Liver (tissue), 9 donors: ENCODE measurements around the gene TJP2. TPM values are rescaled to one million over a fixed set of nuclear protein-coding genes. Genes with fewer than 3 reads are reported as not detected.
A peak's percentile ranks its signal among the peaks of the same experiment; 100 is the strongest.

Experiments used
- DNase-seq: peaks from one replicate; pipeline ENCODE4 v3.0.0-alpha.2; 2017; ENCODE audit warnings: low spot score
- H3K27ac ChIP-seq, 2 donors: one replicate each; pipeline ENCODE4 v1.7.0; 2013; ENCODE audit warnings: inconsistent platforms in 2 of 2, low read length in 2 of 2, control low read depth in 1 of 2, low read depth in 1 of 2, mild to moderate bottlenecking in 1 of 2
- H3K27me3 ChIP-seq, 4 donors: one replicate each; pipeline versions ENCODE4 v1.6.1 to v1.7.0; 2013; ENCODE audit warnings: low read length in 3 of 4, inconsistent platforms in 1 of 4, mild to moderate bottlenecking in 1 of 4, moderate library complexity in 1 of 4; ENCODE audit not compliant: control insufficient read depth in 4 of 4, insufficient read depth in 4 of 4
- H3K36me3 ChIP-seq, 4 donors: one replicate each; pipeline versions ENCODE4 v1.6.1 to v1.7.0; 2013; ENCODE audit warnings: low read length in 3 of 4, mild to moderate bottlenecking in 3 of 4, low read depth in 1 of 4, moderate library complexity in 1 of 4; ENCODE audit not compliant: control insufficient read depth in 4 of 4, insufficient read depth in 3 of 4
- H3K4me1 ChIP-seq, 4 donors: one replicate each; pipeline versions ENCODE4 v1.6.1 to v1.7.0; 2013; ENCODE audit warnings: low read length in 3 of 4, mild to moderate bottlenecking in 3 of 4, moderate library complexity in 1 of 4; ENCODE audit not compliant: control insufficient read depth in 4 of 4, insufficient read depth in 4 of 4
- H3K4me3 ChIP-seq, 3 donors: one replicate each; pipeline versions ENCODE4 v1.6.1 to v1.7.0; 2013; ENCODE audit warnings: low read length in 3 of 3, control low read depth in 1 of 3, low read depth in 1 of 3, mild to moderate bottlenecking in 1 of 3
- H3K9ac ChIP-seq, 2 donors: one replicate each; pipeline ENCODE4 v1.7.0; 2013; ENCODE audit warnings: low read length in 2 of 2, mild to moderate bottlenecking in 2 of 2, moderate library complexity in 2 of 2, control low read depth in 1 of 2, low read depth in 1 of 2
- H3K9me3 ChIP-seq, 4 donors: one replicate each; pipeline versions ENCODE4 v1.6.1 to v1.7.0; 2013; ENCODE audit warnings: low read length in 3 of 4; ENCODE audit not compliant: control insufficient read depth in 4 of 4
- EGR1 ChIP-seq, 2 donors: IDR thresholded peaks; 2 replicates each; pipeline ENCODE4 v1.6.1; 2016 to 2018; ENCODE audit warnings: antibody characterized with exemption in 2 of 2, low read depth in 2 of 2
- FOXA1 ChIP-seq: IDR thresholded peaks from 2 replicates; pipeline ENCODE4 v1.6.1; 2016; ENCODE audit warnings: antibody characterized with exemption
- FOXA2 ChIP-seq: IDR thresholded peaks from 2 replicates; pipeline ENCODE4 v1.6.1; 2016; ENCODE audit warnings: antibody characterized with exemption
- GABPA ChIP-seq, 2 donors: IDR thresholded peaks in 1 of 2; conservative IDR thresholded peaks in 1 of 2; 2 replicates each; pipeline ENCODE4 v1.6.1; 2016; ENCODE audit warnings: antibody characterized with exemption in 2 of 2, mild to moderate bottlenecking in 1 of 2, moderate library complexity in 1 of 2
- HNF4A ChIP-seq, 2 donors: conservative IDR thresholded peaks; 2 replicates each; pipeline ENCODE4 v1.6.1; 2016; ENCODE audit warnings: antibody characterized with exemption in 2 of 2, mild to moderate bottlenecking in 2 of 2
- HNF4G ChIP-seq: IDR thresholded peaks from 2 replicates; pipeline ENCODE4 v1.6.1; 2016; ENCODE audit warnings: antibody characterized with exemption
- JUND ChIP-seq, 2 donors: IDR thresholded peaks; 2 replicates each; pipeline ENCODE4 v1.6.1; 2016; ENCODE audit warnings: antibody characterized with exemption in 2 of 2
- NR2F2 ChIP-seq: IDR thresholded peaks from 2 replicates; pipeline ENCODE4 v1.6.1; 2016; ENCODE audit warnings: antibody characterized with exemption
- RAD21 ChIP-seq, 2 donors: IDR thresholded peaks; 2 replicates each; pipeline ENCODE4 v1.6.1; 2016; ENCODE audit warnings: antibody characterized with exemption in 2 of 2, mild to moderate bottlenecking in 2 of 2
- REST ChIP-seq: IDR thresholded peaks from 2 replicates; pipeline ENCODE4 v1.6.1; 2016; ENCODE audit warnings: antibody characterized with exemption, mild to moderate bottlenecking
- RXRA ChIP-seq, 2 donors: IDR thresholded peaks; 2 replicates each; pipeline ENCODE4 v1.6.1; 2017 to 2018; ENCODE audit warnings: antibody characterized with exemption in 2 of 2, mild to moderate bottlenecking in 1 of 2
- SP1 ChIP-seq: IDR thresholded peaks from 2 replicates; pipeline ENCODE4 v1.6.1; 2018; ENCODE audit warnings: antibody characterized with exemption, mild to moderate bottlenecking
- TAF1 ChIP-seq: conservative IDR thresholded peaks from 2 replicates; pipeline ENCODE4 v1.6.1; 2016; ENCODE audit warnings: antibody characterized with exemption, mild to moderate bottlenecking
- YY1 ChIP-seq: IDR thresholded peaks from 2 replicates; pipeline ENCODE4 v1.6.1; 2016; ENCODE audit warnings: antibody characterized with exemption, mild to moderate bottlenecking
- ZBTB33 ChIP-seq: IDR thresholded peaks from 2 replicates; pipeline ENCODE4 v1.6.1; 2016; ENCODE audit warnings: antibody characterized with exemption
- WGBS: extraction: QIAGEN DNeasy Blood & Tissue Kit; methylation state at CpG from one replicate; pipeline ENCODE4 v1.1.7; 2013; 5-methylcytosine and 5-hydroxymethylcytosine counted together
- polyA plus RNA-seq, 2 donors: library from polyadenylated mRNA; stranded (reverse) in 1 of 2; unstranded in 1 of 2; fragments of 200-250 nt in 1 of 2; fragments of >200 nt in 1 of 2; fragmentation: Nextera tagmentation in 1 of 2; extraction: Ambion mirVana in 1 of 2; gene quantifications; one replicate each; pipeline versions ENCODE4 v1.2.1 to v1.2.3, GENCODE V29; 2013 to 2015
- total RNA-seq, 2 donors: library from RNA; depleted of rRNA; stranded (reverse); fragments of >200 nt; gene quantifications; one replicate each; pipeline ENCODE4 v1.2.3, GENCODE V29; 2014
- TF ChIP-seq, protein P1 (sequence below): IDR thresholded peaks from 2 replicates; pipeline ENCODE4 v1.6.1; 2016; ENCODE audit warnings: antibody characterized with exemption
- TF ChIP-seq, protein P2 (sequence below): fragments of 150-350 bp; IDR thresholded peaks from 2 replicates; pipeline ENCODE4 v1.5.1; 2017; ENCODE audit warnings: improper control_type of control experiment, low read depth, low read length; ENCODE audit not compliant: missing input control
- TF ChIP-seq, protein P3 (sequence below): IDR thresholded peaks from 2 replicates; pipeline ENCODE4 v1.6.1; 2016; ENCODE audit warnings: antibody characterized with exemption
- donor health status: healthy.
- donor health status: healthy.
- donor health status: healthy.
- donor health status: healthy.
- donor health status: healthy.

Gene TJP2
- total and polyA plus RNA-seq, 4 donors, result 23.2 to 74.0 (median 32.6) TPM

DNA sequence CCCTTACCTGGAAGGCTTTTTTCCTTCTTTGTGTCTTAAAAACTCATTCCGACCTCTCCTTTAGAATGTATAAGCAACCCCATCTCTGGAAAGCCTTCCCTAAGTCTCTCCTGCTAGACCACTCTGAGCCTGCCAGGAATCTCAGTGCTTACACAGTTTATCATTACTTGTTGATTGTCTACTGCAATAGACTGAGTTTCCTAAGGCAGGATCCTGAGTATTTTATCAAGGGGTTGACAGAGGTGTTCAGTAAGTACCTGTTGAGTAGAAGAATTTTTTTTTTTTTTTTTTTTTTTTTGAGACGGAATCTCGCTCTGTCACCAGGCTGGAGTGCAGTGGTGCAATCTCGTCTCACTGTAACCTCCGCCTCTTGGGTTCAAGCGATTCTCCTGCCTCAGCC, 2.6 kb upstream of the TJP2 start:
- no peaks in the 10 kb centered on the region for H3K9me3 ChIP-seq
- H3K4me3 ChIP-seq, result no peak overlapping the region
- H3K36me3 ChIP-seq, result no peaks in the 10 kb centered on the region
- no peak for DNase-seq
- no peak overlapping the region for H3K9ac ChIP-seq
- H3K27ac ChIP-seq, result peak overlapping the region; percentile 25 to 83
- H3K27me3 ChIP-seq, result no peaks in the 10 kb centered on the region
- TF ChIP-seq RXRA (IDR thresholded peaks at IDR 0.05), result no peak
- no peak for TF ChIP-seq JUND (IDR thresholded peaks at IDR 0.05)
- TF ChIP-seq TAF1, result no peak
- TF ChIP-seq, protein P1, sequence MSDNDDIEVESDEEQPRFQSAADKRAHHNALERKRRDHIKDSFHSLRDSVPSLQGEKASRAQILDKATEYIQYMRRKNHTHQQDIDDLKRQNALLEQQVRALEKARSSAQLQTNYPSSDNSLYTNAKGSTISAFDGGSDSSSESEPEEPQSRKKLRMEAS, result no peak
- no peak for TF ChIP-seq FOXA2
- TF ChIP-seq, protein P2, sequence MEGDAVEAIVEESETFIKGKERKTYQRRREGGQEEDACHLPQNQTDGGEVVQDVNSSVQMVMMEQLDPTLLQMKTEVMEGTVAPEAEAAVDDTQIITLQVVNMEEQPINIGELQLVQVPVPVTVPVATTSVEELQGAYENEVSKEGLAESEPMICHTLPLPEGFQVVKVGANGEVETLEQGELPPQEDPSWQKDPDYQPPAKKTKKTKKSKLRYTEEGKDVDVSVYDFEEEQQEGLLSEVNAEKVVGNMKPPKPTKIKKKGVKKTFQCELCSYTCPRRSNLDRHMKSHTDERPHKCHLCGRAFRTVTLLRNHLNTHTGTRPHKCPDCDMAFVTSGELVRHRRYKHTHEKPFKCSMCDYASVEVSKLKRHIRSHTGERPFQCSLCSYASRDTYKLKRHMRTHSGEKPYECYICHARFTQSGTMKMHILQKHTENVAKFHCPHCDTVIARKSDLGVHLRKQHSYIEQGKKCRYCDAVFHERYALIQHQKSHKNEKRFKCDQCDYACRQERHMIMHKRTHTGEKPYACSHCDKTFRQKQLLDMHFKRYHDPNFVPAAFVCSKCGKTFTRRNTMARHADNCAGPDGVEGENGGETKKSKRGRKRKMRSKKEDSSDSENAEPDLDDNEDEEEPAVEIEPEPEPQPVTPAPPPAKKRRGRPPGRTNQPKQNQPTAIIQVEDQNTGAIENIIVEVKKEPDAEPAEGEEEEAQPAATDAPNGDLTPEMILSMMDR, result no peak
- no peak for TF ChIP-seq EGR1 (IDR thresholded peaks at IDR 0.05; ENCODE audit: low read depth in 2 of 2)
- TF ChIP-seq GABPA (IDR thresholded peaks at IDR 0.05 in 1 of 2, conservative IDR thresholded peaks at IDR 0.05 in 1 of 2), result no peak
- TF ChIP-seq RAD21 (IDR thresholded peaks at IDR 0.05), result no peak
- no peak for TF ChIP-seq HNF4G
- TF ChIP-seq NR2F2, result no peak
- no peak for TF ChIP-seq REST
- no peak for TF ChIP-seq SP1
- no peak for TF ChIP-seq FOXA1
- TF ChIP-seq, protein P3, sequence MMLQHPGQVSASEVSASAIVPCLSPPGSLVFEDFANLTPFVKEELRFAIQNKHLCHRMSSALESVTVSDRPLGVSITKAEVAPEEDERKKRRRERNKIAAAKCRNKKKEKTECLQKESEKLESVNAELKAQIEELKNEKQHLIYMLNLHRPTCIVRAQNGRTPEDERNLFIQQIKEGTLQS, result no peak
- H3K4me1 ChIP-seq, result peaks cover 6 to 41% (median 24%) of the 10 kb centered on the region in 4 donors
- 94% methylated on average over 6 of the region's 6 CpGs for WGBS

GRCh38 chr9:69172895-69173294, 1.2 kb upstream of the TJP2 start:
- DNase-seq, result no peak
- H3K9me3 ChIP-seq, result no peaks in the 10 kb centered on the region
- TF ChIP-seq SP1 (no peak), EGR1 (IDR thresholded peaks at IDR 0.05; ENCODE audit: low read depth in 2 of 2) (no peak), ZBTB33 (no peak), GABPA (IDR thresholded peaks at IDR 0.05 in 1 of 2, conservative IDR thresholded peaks at IDR 0.05 in 1 of 2) (no peak), JUND (IDR thresholded peaks at IDR 0.05) (no peak), FOXA1 (no peak), TAF1 (no peak), NR2F2 (no peak), HNF4A (conservative IDR thresholded peaks at IDR 0.05) (no peak), YY1 (no peak), RXRA (IDR thresholded peaks at IDR 0.05) (no peak)
- TF ChIP-seq, protein P2, result no peak
- TF ChIP-seq, protein P3, result no peak
- TF ChIP-seq, protein P1, result no peak
- peaks cover 13 to 43% (median 31%) of the 10 kb centered on the region in 4 donors for H3K4me1 ChIP-seq
- H3K36me3 ChIP-seq, result no peaks in the 10 kb centered on the region
- 62% methylated on average over 6 of the region's 6 CpGs for WGBS
- no peak overlapping the region for H3K9ac ChIP-seq
- H3K27me3 ChIP-seq, result no peaks in the 10 kb centered on the region
- H3K4me3 ChIP-seq, result no peak overlapping the region
- peak overlapping the region; percentile 83 to 90 for H3K27ac ChIP-seq
